OCI-M1 (cell line): ENCODE results near the gene ZNF28.
"Not testable (repeated sequence)": the region's sequence is repeated elsewhere in the genome, so short reads cannot be mapped to it uniquely, and the experiment has no call there.

Source experiments
- DNase-seq: peaks from one replicate; lab custom pipeline; 2025; lab: John Stamatoyannopoulos, UW

The ZNF28 gene

GRCh38 chr19:52821204-52821960 is at the start of gene ZNF28:
Gene ZNF28, minus strand, starts transcription at chr19:52821633. Its CDS starts 3,675 bp downstream, at chr19:52817958.
- DNase-seq = peak; percentile 92

GRCh38 chr19:52868031-52868430 is 46.6 kb upstream of the ZNF28 start:
- not testable (repeated sequence) for DNase-seq

DNA sequence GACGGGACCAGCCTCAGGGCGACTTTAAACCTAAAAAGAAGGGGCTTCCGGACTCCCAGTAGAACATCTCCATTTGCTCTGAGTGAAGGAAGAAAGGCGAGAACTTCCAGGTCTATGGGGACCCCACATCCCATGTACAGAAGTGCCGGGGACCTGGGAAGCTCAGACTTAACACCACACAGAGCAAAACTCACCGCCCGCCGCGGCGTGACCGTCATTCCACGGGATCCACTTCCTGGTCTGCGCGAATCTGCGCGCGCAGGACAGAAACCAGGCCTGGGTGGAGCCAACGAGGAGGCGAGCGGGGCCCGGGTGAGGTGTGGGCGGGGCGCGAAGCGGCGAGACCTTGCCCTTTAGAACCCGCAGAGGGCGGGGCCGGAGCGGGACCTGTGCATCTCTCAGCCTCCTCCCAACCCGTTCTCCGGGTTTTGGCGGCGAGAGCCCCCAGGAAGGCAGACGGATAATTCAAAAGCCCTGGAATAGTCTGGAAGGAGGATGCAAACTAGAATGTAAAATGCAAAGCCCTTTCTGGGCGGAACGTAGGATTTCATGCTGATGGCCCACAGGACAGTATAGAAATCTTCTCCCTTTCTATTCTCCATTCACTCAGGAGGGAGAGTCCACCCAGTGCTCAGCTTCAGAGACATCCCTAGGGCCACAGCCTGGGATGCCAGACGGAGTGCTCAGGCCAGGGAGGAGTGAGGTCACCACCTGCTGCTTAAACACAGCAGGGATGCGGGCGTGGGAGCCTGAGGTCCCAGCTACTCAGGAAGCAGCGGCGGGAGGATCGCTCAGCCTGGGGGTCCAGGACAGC is 36.2 kb upstream of the ZNF28 start, which contains the start of gene ZNF468:
Gene ZNF468 (minus strand): TSS at position 242 of the 814 bp plus-strand sequence. CDS start 3,347 bp downstream, outside the sequence.
- peak; percentile 86 for DNase-seq

- not testable (repeated sequence) for DNase-seq
Measured at GRCh38 chr19:52856540-52857377, 35.3 kb upstream of the ZNF28 start.

GRCh38 chr19:52847352-52847751 is 25.9 kb upstream of the ZNF28 start:
- not testable (repeated sequence) for DNase-seq

DNA sequence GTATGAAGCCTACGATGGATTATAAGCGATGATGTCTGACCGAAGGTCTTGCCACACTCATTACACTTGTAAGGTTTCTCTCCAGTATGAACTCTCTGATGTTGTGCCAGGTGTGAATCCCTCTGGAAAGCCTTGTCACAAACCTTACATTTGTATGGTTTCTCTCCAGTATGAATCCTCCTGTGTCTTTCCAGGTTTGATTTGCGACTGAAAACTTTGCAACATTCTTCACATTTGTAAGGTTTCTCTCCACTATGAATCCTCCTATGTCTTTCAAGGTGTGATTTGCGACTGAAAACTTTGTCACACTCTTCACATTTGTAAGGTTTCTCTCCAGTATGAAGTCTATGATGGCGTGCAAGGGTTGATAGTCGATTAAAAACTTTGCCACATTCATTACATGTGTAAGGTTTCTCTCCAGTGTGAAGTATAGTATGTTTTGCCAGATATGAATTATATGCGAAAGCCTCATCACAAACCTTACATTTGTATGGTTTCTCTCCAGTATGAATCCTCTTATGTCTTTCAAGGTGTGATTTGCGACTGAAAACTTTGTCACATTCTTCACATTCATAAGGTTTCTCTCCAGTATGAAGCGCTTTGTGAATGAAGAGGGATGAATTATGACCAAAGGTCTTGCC is 19.5 kb upstream of the ZNF28 start:
- DNase-seq = not testable (repeated sequence)

DNA sequence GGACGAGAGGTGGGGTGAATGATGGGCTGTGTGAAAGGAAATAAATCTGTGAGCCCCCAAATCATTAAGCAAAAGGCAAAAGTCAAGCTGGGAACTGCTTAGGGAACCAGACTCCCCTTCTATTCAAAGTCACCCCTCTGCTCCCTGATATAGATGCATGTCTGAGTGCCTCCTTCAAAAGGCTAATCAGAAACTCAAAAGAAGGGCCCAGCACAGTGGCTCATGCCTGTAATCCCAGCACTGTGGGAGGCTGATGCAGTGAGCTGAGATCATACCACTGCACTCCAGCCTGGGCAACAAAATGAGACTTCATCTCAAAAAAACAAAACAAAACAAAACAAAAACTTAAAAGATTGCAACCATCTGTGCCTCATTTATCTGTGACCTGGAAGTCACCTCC is 12.9 kb upstream of the ZNF28 start:
- not testable (repeated sequence) for DNase-seq

GRCh38 chr19:52833541-52833940 is 12.1 kb upstream of the ZNF28 start:
- not testable (repeated sequence) for DNase-seq

DNA sequence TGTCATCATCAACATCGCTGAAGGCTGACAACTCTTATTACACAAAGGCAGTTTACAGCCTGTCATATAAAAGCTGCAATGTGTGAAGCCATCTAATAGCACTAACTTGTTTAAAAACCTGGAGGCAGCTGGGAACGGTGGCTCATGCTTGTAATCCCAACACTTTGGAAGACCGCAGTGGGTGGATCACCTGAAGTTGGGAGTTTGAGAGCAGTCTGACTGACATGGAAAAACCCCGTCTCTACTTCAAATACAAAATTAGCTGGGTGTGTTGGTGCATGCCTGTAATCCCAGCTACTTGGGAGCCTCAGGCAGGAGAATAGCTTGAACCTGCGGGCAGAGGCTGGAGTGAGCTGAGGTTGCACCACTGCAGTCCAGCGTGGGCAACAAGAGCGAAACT is 8.4 kb upstream of the ZNF28 start:
- not testable (repeated sequence) for DNase-seq

GRCh38 chr19:52825765-52826164 is 4.3 kb upstream of the ZNF28 start:
- no peak for DNase-seq

DNA sequence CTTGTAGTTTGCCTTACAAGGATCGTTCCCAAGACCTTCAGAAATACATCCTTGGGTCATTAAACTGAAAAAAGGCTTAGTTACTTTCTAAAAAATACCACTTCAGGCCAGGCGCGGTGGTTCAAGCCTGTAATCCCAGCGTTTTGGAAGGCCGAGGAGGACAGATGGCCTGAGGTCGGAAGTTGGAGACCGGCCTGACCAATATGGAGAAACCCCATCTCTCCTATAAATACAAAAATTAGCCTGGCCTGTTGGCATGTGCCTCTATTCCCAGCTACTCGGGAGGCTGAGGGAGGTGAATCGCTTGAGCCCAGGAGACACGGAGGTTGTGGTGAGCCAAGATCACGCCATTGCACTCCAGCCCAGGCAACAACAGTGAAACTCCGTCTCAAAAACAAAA is 2.2 kb upstream of the ZNF28 start:
- no peak for DNase-seq

DNA sequence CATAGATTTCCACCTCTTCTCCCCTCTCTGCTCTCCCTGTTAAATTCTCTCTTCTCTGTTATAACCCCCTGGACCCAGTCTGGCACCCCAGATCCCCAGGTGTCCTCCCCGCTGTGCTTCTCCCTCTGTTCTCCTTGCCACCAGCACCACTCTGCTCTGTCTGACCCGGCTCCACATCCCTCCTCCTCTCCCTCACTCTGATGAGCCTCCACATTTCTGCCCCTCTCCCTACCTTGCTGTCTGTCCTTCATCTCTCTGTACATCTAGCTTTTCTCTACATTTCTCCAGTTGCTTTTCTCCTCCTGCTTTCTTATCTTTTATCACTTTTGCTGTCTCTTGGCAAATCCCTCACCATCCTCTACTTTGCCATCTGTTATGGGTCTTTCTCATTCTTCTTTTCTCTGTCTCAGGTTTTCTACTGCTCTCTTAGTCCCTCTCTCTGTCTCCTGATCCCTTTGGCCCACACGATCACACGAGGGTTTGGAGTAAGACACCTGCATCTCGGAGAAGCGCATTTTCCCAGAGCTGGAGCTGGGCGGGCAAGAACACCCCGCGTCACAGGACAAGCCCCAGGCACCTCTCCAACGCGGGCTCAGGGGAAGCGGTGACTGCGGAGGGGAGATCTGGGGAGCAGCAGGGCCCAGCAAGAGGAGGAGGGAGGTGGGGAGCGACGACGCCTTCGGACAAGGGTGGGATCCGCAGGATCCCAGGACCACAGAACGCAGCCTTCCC is 795 bp downstream of the ZNF28 start:
- peak; percentile 19 for DNase-seq

- DNase-seq = no peak
Measured at GRCh38 chr19:52809801-52810200, 11.6 kb downstream of the ZNF28 start.

- not testable (repeated sequence) for DNase-seq
Measured at GRCh38 chr19:52799950-52800640, 21.3 kb downstream of the ZNF28 start.

DNA sequence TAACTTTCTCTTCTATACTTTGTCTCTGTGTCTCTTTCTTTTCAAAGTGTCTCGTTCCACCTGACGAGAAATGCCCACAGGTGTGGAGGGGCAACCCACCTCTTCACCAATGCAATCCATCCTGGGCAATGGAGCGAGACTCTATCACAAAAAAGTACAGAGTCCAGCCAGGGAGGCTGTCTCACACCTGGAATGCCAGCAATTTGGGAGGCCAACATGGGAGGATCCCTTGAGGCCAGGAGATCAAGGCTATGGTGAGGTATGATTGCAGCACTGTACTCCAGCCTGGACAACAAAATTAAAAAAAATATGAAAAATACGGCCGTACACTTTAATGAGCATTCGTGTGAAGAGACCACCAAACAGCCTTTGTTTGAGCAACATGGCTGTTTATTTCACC is 32.0 kb downstream of the ZNF28 start:
- no peak for DNase-seq

GRCh38 chr19:52786464-52787354 is 34.7 kb downstream of the ZNF28 start, which contains the start of gene ZNF600:
Gene ZNF600, minus strand, starts transcription at chr19:52786791. Its CDS starts 7,903 bp downstream, at chr19:52778888.
- peak; percentile 91 for DNase-seq

- no peak for DNase-seq
Measured at GRCh38 chr19:52786078-52786463, 35.4 kb downstream of the ZNF28 start.

GRCh38 chr19:52785506-52785905 is 35.9 kb downstream of the ZNF28 start:
- no peak for DNase-seq

- DNase-seq = not testable (repeated sequence)
Measured at GRCh38 chr19:52782864-52783263, 38.6 kb downstream of the ZNF28 start.
